ENCODE measurements around the gene LRRC23.
A peak's percentile ranks its signal among the peaks of the same experiment; 100 is the strongest.

Gene LRRC23

GRCh38 chr12:6936636-6937480 lies 32.2 kb downstream of the LRRC23 start:
- H3K4me1 ChIP-seq (ENCODE audit: control insufficient read depth, low read depth, low read length): peaks cover 5% of the 10 kb centered on the region
- H3K9me3 ChIP-seq (ENCODE audit: control insufficient read depth, low read depth, low read length): no peaks in the 10 kb centered on the region
- peaks cover 47% of the 10 kb centered on the region for H3K36me3 ChIP-seq (ENCODE audit: control insufficient read depth, low read depth, low read length)
- peak overlapping the region; percentile 93 for H3K9ac ChIP-seq (ENCODE audit: low read length)
- no peaks in the 10 kb centered on the region for H3K27me3 ChIP-seq (ENCODE audit: control insufficient read depth, insufficient read depth, low read length)
- peak overlapping the region; percentile 77 for H3K4me3 ChIP-seq (ENCODE audit: low read length)
- H3K27ac ChIP-seq (ENCODE audit: low read length): peak overlapping the region; percentile 83

- Histone ChIP-seq H3K9ac (ENCODE audit: low read length) (peak overlapping the region; percentile 93), H3K4me1 (ENCODE audit: control insufficient read depth, low read depth, low read length) (peaks cover 6% of the 10 kb centered on the region), H3K4me3 (ENCODE audit: low read length) (peak overlapping the region; percentile 77), H3K36me3 (ENCODE audit: control insufficient read depth, low read depth, low read length) (peaks cover 43% of the 10 kb centered on the region), H3K27ac (ENCODE audit: low read length) (peak overlapping the region; percentile 83), H3K9me3 (ENCODE audit: control insufficient read depth, low read depth, low read length) (no peaks in the 10 kb centered on the region), H3K27me3 (ENCODE audit: control insufficient read depth, insufficient read depth, low read length) (no peaks in the 10 kb centered on the region)
These were observed 33.1 kb downstream of the LRRC23 start for GRCh38 chr12:6937481-6938352.

GRCh38 chr12:6938353-6939190 lies 34.0 kb downstream of the LRRC23 start:
- Histone ChIP-seq H3K9ac (ENCODE audit: low read length) (peak overlapping the region; percentile 93), H3K9me3 (ENCODE audit: control insufficient read depth, low read depth, low read length) (no peaks in the 10 kb centered on the region), H3K36me3 (ENCODE audit: control insufficient read depth, low read depth, low read length) (peaks cover 35% of the 10 kb centered on the region), H3K27me3 (ENCODE audit: control insufficient read depth, insufficient read depth, low read length) (no peaks in the 10 kb centered on the region), H3K4me1 (ENCODE audit: control insufficient read depth, low read depth, low read length) (peaks cover 13% of the 10 kb centered on the region), H3K4me3 (ENCODE audit: low read length) (peak overlapping the region; percentile 77), H3K27ac (ENCODE audit: low read length) (peak overlapping the region; percentile 41)

- H3K9me3 ChIP-seq (ENCODE audit: control insufficient read depth, low read depth, low read length): no peaks in the 10 kb centered on the region
- H3K9ac ChIP-seq (ENCODE audit: low read length): no peak overlapping the region
- H3K4me3 ChIP-seq (ENCODE audit: low read length): no peak overlapping the region
- H3K36me3 ChIP-seq (ENCODE audit: control insufficient read depth, low read depth, low read length): peaks cover 29% of the 10 kb centered on the region
- peaks cover 13% of the 10 kb centered on the region for H3K4me1 ChIP-seq (ENCODE audit: control insufficient read depth, low read depth, low read length)
- H3K27ac ChIP-seq (ENCODE audit: low read length): no peak overlapping the region
- H3K27me3 ChIP-seq (ENCODE audit: control insufficient read depth, insufficient read depth, low read length): no peaks in the 10 kb centered on the region
These were observed 34.5 kb downstream of the LRRC23 start for GRCh38 chr12:6939191-6939540.

GRCh38 chr12:6941267-6941666 lies 36.6 kb downstream of the LRRC23 start:
- H3K36me3 ChIP-seq (ENCODE audit: control insufficient read depth, low read depth, low read length): peaks cover 12% of the 10 kb centered on the region
- H3K4me3 ChIP-seq (ENCODE audit: low read length): no peak overlapping the region
- H3K4me1 ChIP-seq (ENCODE audit: control insufficient read depth, low read depth, low read length): peaks cover 28% of the 10 kb centered on the region
- no peak overlapping the region for H3K9ac ChIP-seq (ENCODE audit: low read length)
- no peaks in the 10 kb centered on the region for H3K27me3 ChIP-seq (ENCODE audit: control insufficient read depth, insufficient read depth, low read length)
- H3K27ac ChIP-seq (ENCODE audit: low read length): no peak overlapping the region
- H3K9me3 ChIP-seq (ENCODE audit: control insufficient read depth, low read depth, low read length): no peaks in the 10 kb centered on the region

GRCh38 chr12:6941782-6942181 lies 37.2 kb downstream of the LRRC23 start:
- no peak overlapping the region for H3K9ac ChIP-seq (ENCODE audit: low read length)
- H3K27ac ChIP-seq (ENCODE audit: low read length): no peak overlapping the region
- H3K9me3 ChIP-seq (ENCODE audit: control insufficient read depth, low read depth, low read length): no peaks in the 10 kb centered on the region
- H3K4me1 ChIP-seq (ENCODE audit: control insufficient read depth, low read depth, low read length): peaks cover 28% of the 10 kb centered on the region
- no peak overlapping the region for H3K4me3 ChIP-seq (ENCODE audit: low read length)
- no peaks in the 10 kb centered on the region for H3K27me3 ChIP-seq (ENCODE audit: control insufficient read depth, insufficient read depth, low read length)
- peaks cover 12% of the 10 kb centered on the region for H3K36me3 ChIP-seq (ENCODE audit: control insufficient read depth, low read depth, low read length)

GRCh38 chr12:6942331-6942665 lies 37.7 kb downstream of the LRRC23 start:
- no peak overlapping the region for H3K27ac ChIP-seq (ENCODE audit: low read length)

GRCh38 chr12:6943389-6943721 lies 38.7 kb downstream of the LRRC23 start:
- H3K27ac ChIP-seq (ENCODE audit: low read length): peak overlapping the region; percentile 90
- H3K9me3 ChIP-seq (ENCODE audit: control insufficient read depth, low read depth, low read length): no peaks in the 10 kb centered on the region
- H3K9ac ChIP-seq (ENCODE audit: low read length): peak overlapping the region; percentile 96
- H3K36me3 ChIP-seq (ENCODE audit: control insufficient read depth, low read depth, low read length): peaks cover 12% of the 10 kb centered on the region
- H3K4me1 ChIP-seq (ENCODE audit: control insufficient read depth, low read depth, low read length): peaks cover 25% of the 10 kb centered on the region
- H3K27me3 ChIP-seq (ENCODE audit: control insufficient read depth, insufficient read depth, low read length): no peaks in the 10 kb centered on the region
- H3K4me3 ChIP-seq (ENCODE audit: low read length): peak overlapping the region; percentile 94

More at GRCh38 chr12:6942331-6942665, 37.7 kb downstream of the LRRC23 start:
- Histone ChIP-seq H3K36me3 (ENCODE audit: control insufficient read depth, low read depth, low read length) (peaks cover 12% of the 10 kb centered on the region), H3K9ac (ENCODE audit: low read length) (no peak overlapping the region), H3K4me3 (ENCODE audit: low read length) (no peak overlapping the region), H3K4me1 (ENCODE audit: control insufficient read depth, low read depth, low read length) (peaks cover 28% of the 10 kb centered on the region), H3K27me3 (ENCODE audit: control insufficient read depth, insufficient read depth, low read length) (no peaks in the 10 kb centered on the region), H3K9me3 (ENCODE audit: control insufficient read depth, low read depth, low read length) (no peaks in the 10 kb centered on the region)

GRCh38 chr12:6943722-6944380 lies 39.2 kb downstream of the LRRC23 start, which contains the start of the genes C12orf57 and RNU7-1:
Gene C12orf57, plus strand, starts transcription at chr12:6944022. Its CDS starts 100 bp downstream, at chr12:6944122.
Gene RNU7-1, plus strand, starts transcription at chr12:6943816.
- no peaks in the 10 kb centered on the region for H3K9me3 ChIP-seq (ENCODE audit: control insufficient read depth, low read depth, low read length)
- H3K4me1 ChIP-seq (ENCODE audit: control insufficient read depth, low read depth, low read length): peaks cover 23% of the 10 kb centered on the region
- H3K27ac ChIP-seq (ENCODE audit: low read length): peak within 1 kb of the TSS; percentile 90
- peak within 1 kb of the TSS; percentile 96 for H3K9ac ChIP-seq (ENCODE audit: low read length)
- no peaks in the 10 kb centered on the region for H3K27me3 ChIP-seq (ENCODE audit: control insufficient read depth, insufficient read depth, low read length)
- H3K36me3 ChIP-seq (ENCODE audit: control insufficient read depth, low read depth, low read length): peaks cover 12% of the 10 kb centered on the region
- H3K4me3 ChIP-seq (ENCODE audit: low read length): peak within 1 kb of the TSS; percentile 94

- Histone ChIP-seq H3K9ac (ENCODE audit: low read length) (peak overlapping the region; percentile 96), H3K27me3 (ENCODE audit: control insufficient read depth, insufficient read depth, low read length) (no peaks in the 10 kb centered on the region), H3K27ac (ENCODE audit: low read length) (peak overlapping the region; percentile 90), H3K4me3 (ENCODE audit: low read length) (peak overlapping the region; percentile 94), H3K9me3 (ENCODE audit: control insufficient read depth, low read depth, low read length) (no peaks in the 10 kb centered on the region), H3K4me1 (ENCODE audit: control insufficient read depth, low read depth, low read length) (peaks cover 23% of the 10 kb centered on the region), H3K36me3 (ENCODE audit: control insufficient read depth, low read depth, low read length) (peaks cover 12% of the 10 kb centered on the region)
These were observed 40.0 kb downstream of the LRRC23 start for GRCh38 chr12:6944381-6945186.
